AG09309 (cell line): ENCODE data around the gene SEMA4C.
"Not testable (repeated sequence)": the region's sequence is repeated elsewhere in the genome, so short reads cannot be mapped to it uniquely, and the experiment has no call there.

Experiments
- DNase-seq: peaks from one replicate; pipeline ENCODE4 v3.0.0-alpha.2; 2010; ENCODE audit warnings: low read depth
- H3K4me3 ChIP-seq: 2 replicates; pipeline ENCODE4 v1.5.1; 2011; ENCODE audit warnings: mild to moderate bottlenecking, low read depth, low read length, moderate library complexity; ENCODE audit not compliant: control insufficient read depth
- TF ChIP-seq, protein P1 (sequence below): IDR thresholded peaks from 2 replicates; pipeline ENCODE4 v1.5.1; 2011; ENCODE audit warnings: mild to moderate bottlenecking, low read depth, low read length, inconsistent platforms; ENCODE audit not compliant: insufficient read depth, control insufficient read depth; ENCODE audit errors: missing control alignments

Gene SEMA4C

DNA sequence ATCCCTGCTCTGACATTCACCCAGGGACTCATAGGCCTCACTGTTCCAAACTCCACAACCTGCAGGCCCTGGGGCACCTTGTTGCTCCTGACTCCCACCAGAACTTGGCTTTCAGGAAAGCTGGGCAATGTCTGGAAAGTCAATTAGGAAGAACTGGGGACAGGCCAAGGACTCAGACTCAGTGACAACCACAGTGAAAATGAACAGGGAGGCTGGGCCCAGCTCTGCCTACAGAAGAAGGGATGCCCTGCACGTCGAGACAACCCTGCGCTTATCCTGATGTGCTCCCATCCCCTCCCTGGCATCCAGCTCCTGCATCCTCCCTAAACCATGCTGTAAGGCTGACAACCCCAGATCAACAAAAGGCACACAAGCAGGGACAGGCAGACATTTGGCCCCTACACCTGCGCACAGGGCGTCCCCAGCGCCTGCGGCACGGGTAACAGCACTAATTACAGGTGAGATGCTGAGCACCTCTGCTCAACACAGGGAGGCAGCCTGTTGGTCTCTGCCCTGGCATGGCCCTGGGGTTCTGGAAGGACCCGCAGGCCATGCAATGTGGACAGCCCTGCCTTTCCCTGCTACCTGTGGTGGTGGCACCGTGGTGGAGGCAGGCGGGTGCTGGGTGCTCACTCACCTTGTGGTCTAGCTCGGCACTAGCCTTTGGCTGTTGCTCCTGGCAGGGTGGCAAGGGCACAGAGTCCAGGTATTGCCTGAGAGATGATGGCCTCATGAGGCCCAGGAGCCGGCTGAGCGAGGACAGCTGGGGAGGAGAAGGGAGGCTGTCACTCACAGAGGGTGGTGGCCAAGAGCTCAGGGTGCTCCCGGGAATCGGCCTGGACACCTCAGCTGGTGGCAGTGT, 23.6 kb upstream of the SEMA4C start:
- H3K4me3 ChIP-seq, result no peak overlapping the region
- TF ChIP-seq, protein P1, sequence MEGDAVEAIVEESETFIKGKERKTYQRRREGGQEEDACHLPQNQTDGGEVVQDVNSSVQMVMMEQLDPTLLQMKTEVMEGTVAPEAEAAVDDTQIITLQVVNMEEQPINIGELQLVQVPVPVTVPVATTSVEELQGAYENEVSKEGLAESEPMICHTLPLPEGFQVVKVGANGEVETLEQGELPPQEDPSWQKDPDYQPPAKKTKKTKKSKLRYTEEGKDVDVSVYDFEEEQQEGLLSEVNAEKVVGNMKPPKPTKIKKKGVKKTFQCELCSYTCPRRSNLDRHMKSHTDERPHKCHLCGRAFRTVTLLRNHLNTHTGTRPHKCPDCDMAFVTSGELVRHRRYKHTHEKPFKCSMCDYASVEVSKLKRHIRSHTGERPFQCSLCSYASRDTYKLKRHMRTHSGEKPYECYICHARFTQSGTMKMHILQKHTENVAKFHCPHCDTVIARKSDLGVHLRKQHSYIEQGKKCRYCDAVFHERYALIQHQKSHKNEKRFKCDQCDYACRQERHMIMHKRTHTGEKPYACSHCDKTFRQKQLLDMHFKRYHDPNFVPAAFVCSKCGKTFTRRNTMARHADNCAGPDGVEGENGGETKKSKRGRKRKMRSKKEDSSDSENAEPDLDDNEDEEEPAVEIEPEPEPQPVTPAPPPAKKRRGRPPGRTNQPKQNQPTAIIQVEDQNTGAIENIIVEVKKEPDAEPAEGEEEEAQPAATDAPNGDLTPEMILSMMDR, result no peak
- DNase-seq, result no peak

DNA sequence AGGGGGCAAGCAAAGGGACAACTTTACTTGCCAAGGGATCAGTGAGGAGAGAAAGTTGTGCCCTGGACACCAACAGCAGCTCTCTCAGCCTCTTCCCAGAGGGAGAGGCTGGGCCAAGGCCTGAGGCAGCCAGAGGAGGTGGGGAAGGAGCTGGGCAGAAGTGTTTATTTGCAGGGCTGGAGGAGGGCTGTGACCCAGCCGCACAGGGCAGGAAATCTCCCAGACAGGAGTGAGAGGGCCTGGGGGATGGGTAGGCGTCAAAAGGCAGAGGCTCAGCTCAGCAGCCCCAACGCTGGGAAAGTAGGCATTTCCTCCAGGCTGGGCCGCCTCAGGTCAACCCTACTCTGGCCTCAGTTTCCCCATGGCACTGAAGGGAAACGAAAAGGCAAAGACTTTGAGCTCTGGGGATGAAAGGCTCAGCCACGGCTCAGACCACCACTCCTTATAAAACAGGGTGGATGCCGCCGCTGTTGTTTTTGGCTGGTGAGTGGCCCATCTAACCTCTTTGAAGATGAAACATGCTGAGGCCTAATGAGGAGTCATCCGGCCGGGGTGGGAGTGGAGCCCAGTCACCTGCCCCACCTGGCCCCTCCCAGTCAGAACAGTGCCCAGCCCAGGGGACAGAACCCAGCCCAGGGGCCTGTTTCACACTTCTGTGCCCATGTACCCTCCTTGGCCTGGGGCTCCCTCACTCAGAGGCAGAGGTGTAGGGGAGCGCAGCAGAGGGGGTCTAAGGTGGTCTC, 21.9 kb upstream of the SEMA4C start:
- no peak overlapping the region for H3K4me3 ChIP-seq
- TF ChIP-seq, protein P1, result no peak
- DNase-seq, result no peak

DNA sequence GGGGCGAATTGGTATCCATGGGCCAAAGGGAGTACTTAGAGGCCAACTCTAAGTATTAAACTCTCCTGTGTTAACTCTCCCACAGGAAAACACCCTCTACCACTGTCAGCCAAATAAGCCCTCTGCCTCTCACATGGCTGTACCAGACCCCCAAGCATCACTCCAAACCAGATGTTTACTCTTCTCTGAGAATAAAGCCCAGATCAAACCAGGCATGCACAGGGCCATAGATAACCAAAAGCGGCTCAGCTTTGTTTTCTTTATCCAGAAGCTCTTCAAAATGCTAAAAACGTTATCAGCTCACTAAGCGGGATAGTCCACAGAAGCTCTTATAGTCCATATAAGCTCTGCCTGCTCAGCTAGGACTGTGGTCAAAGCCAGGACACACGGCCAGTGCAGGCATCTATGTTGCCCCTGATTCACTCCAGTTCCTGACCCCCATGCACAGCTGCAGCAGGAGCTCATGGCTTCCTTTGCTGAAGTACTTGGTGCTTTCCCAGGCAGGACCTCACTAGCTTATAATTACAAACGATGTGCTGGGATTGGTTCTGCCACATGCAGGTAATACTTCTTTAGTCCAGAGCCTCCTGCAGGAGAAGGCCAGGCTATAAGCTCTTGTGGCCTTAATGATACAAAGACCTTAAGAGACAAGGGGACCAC, 21.0 kb upstream of the SEMA4C start:
- TF ChIP-seq, protein P1, result no peak
- no peak for DNase-seq
- H3K4me3 ChIP-seq, result no peak overlapping the region

DNA sequence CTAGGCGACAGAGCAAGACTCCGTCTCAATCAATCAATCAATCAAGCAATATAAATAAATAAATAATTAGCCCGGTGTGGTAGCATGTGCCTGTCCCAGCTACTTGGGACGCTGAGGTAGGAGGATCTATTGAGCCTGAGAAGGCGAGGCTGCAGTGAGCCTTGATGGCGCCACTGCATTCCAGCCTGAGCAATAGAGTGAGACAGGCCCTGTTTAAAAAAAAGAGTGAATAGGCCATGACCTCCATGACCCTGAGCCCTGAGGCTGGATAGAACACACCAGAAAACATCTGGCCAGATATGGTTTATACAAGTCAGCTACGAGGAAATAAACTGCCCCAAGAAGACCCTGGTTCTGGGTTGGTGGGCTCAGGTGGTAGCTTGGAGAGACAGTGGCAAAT, 20.4 kb upstream of the SEMA4C start:
- no peak overlapping the region for H3K4me3 ChIP-seq
- DNase-seq, result no peak

DNA sequence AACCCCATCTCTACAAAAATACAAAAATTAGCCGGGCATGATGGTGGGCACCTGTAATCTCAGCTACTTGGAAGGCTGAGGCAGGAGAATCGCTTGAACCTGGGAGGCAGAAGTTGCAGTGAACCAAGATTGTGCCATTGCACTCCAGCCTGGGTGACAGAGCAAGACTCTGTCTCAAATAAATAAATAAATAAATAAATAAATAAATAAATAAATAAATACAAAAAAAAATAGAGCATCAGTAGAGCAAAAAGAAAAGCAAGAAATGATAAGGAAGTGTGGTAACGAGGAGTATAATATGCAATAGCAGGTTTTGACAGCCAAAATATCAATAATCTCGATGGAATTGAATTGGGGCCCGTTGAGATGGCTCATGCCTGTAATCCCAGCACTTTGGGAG, 19.6 kb upstream of the SEMA4C start:
- DNase-seq, H3K4me3 ChIP-seq: not testable (repeated sequence)

More for the DNA sequence above, 20.4 kb upstream of the SEMA4C start:
- TF ChIP-seq, protein P1, result no peak

DNA sequence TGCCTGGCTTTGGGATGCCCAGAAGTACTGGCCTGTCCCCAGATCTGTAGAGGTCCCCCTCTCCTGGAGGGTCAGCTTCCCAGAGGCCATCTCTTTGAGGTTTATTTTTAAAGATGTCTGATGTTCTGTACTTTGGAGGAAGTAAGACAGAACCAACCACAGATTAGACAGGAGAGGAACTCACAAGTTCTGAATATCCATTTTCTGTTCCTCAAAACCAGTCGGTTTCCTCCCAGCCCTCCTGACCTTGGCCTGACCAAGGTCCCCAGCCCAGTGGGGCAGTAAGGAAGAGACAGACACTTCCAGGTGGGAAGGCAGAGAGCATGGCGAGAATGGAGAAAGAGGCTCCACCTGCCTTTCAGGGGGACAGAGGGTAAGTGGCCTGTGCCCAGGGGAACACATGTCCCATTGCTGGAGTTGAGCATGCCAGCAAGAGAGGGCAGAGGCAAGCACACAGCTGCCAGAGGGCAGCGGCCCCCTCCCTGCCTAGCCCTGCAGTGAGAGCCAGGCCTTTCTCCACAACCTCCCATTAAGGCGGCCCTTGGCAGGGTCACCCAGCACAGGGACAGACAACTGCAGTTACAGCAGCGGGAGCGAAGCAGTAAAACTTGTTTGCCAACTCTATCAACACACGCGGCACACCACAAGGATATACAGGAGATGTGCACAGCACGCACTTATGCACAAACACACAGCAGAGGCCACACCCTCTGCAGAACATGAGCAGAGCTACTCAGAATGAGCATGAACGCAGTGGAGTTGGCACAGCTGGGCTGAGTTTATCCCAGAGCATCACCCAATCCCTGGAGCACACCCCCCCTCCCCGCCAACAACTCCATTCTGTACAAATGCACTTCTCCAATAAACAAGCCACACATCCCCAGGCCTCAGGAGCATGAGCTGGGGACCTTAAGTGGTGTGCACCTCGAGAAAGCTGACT, 18.5 kb upstream of the SEMA4C start:
- TF ChIP-seq, protein P1, result no peak
- DNase-seq, result no peak
- no peak overlapping the region for H3K4me3 ChIP-seq
